ENCODE data around the gene KRT83. TPM values are rescaled to one million over a fixed set of nuclear protein-coding genes. Genes with fewer than 3 reads are reported as not detected.
A peak's percentile ranks its signal among the peaks of the same experiment; 100 is the strongest.

The KRT83 gene
- total RNA-seq, 1 donor from 2014 or later = not detected

- no peaks in the 10 kb centered on the region for H3K9me3 ChIP-seq
- TF ChIP-seq POLR2AphosphoS5 (IDR thresholded peaks at IDR 0.05; ENCODE audit: insufficient read depth in 1 of 2, low read depth in 1 of 2) (no peak), CTCF (IDR thresholded peaks at IDR 0.05) (no peak), POLR2A (IDR thresholded peaks at IDR 0.05) (no peak)
- intact Hi-C loops (cut with DNase I) = loop anchor here (5.0 kb wide), 1 partner anchor 171 kb away; no protein-coding TSS in a partner anchor
- no peaks in the 10 kb centered on the region for H3K27me3 ChIP-seq
- H3K4me3 ChIP-seq = no peak overlapping the region
- no peak for DNase-seq (ENCODE audit: extremely low spot score in 2 of 2)
- no peak overlapping the region for H3K27ac ChIP-seq
- H3K36me3 ChIP-seq = no peaks in the 10 kb centered on the region
- peaks cover 7% of the 10 kb centered on the region for H3K4me1 ChIP-seq
Measured at GRCh38 chr12:52327830-52328500, 6.8 kb upstream of the KRT83 start.

GRCh38 chr12:52327052-52327829 lies 6.0 kb upstream of the KRT83 start:
- H3K27me3 ChIP-seq = no peaks in the 10 kb centered on the region
- H3K27ac ChIP-seq = no peak overlapping the region
- H3K36me3 ChIP-seq = no peaks in the 10 kb centered on the region
- intact Hi-C loops (cut with DNase I) = loop anchor here (5.0 kb wide), 1 partner anchor 170 kb away; no protein-coding TSS in a partner anchor
- no peaks in the 10 kb centered on the region for H3K9me3 ChIP-seq
- peaks cover 7% of the 10 kb centered on the region for H3K4me1 ChIP-seq
- TF ChIP-seq POLR2A (IDR thresholded peaks at IDR 0.05) = no peak
- peak in 1 of 2 donors; percentile 80 for TF ChIP-seq POLR2AphosphoS5 (IDR thresholded peaks at IDR 0.05; ENCODE audit: insufficient read depth in 1 of 2, low read depth in 1 of 2)
- peak; percentile 42 to 91 (median 59) for TF ChIP-seq CTCF (IDR thresholded peaks at IDR 0.05)
- H3K4me3 ChIP-seq = no peak overlapping the region
- no peak for DNase-seq (ENCODE audit: extremely low spot score in 2 of 2)

GRCh38 chr12:52324153-52324444 lies 2.9 kb upstream of the KRT83 start:
- Histone ChIP-seq H3K4me3 (no peak overlapping the region), H3K4me1 (peaks cover 7% of the 10 kb centered on the region), H3K9me3 (no peaks in the 10 kb centered on the region), H3K27me3 (no peaks in the 10 kb centered on the region), H3K36me3 (no peaks in the 10 kb centered on the region), H3K27ac (no peak overlapping the region)
- TF ChIP-seq POLR2A (IDR thresholded peaks at IDR 0.05) (no peak), POLR2AphosphoS5 (IDR thresholded peaks at IDR 0.05; ENCODE audit: insufficient read depth in 1 of 2, low read depth in 1 of 2) (no peak), CTCF (IDR thresholded peaks at IDR 0.05) (no peak)
- intact Hi-C loops (cut with DNase I) = no loop called here
- DNase-seq (ENCODE audit: extremely low spot score in 2 of 2) = no peak

GRCh38 chr12:52323416-52324152 lies 2.4 kb upstream of the KRT83 start:
- intact Hi-C loops (cut with DNase I) = no loop called here
- Histone ChIP-seq H3K36me3 (no peaks in the 10 kb centered on the region), H3K4me1 (peaks cover 7% of the 10 kb centered on the region), H3K27me3 (no peaks in the 10 kb centered on the region), H3K27ac (no peak overlapping the region), H3K4me3 (no peak overlapping the region), H3K9me3 (no peaks in the 10 kb centered on the region)
- no peak for DNase-seq (ENCODE audit: extremely low spot score in 2 of 2)
- TF ChIP-seq CTCF (IDR thresholded peaks at IDR 0.05) (no peak), POLR2A (IDR thresholded peaks at IDR 0.05) (no peak), POLR2AphosphoS5 (IDR thresholded peaks at IDR 0.05; ENCODE audit: insufficient read depth in 1 of 2, low read depth in 1 of 2) (no peak)
